HG02870 (cell line): ENCODE results near the gene AHCYL2.
"Not testable (repeated sequence)": the region's sequence is repeated elsewhere in the genome, so short reads cannot be mapped to it uniquely, and the experiment has no call there.

Experiments used
- ATAC-seq: cut with Tn5 transposase; IDR thresholded peaks from one replicate; pipeline ENCODE4 v1.9.1; 2021; ENCODE audit warnings: mild to moderate bottlenecking, moderate library complexity; ENCODE audit not compliant: unreplicated experiment

AHCYL2 gene

DNA sequence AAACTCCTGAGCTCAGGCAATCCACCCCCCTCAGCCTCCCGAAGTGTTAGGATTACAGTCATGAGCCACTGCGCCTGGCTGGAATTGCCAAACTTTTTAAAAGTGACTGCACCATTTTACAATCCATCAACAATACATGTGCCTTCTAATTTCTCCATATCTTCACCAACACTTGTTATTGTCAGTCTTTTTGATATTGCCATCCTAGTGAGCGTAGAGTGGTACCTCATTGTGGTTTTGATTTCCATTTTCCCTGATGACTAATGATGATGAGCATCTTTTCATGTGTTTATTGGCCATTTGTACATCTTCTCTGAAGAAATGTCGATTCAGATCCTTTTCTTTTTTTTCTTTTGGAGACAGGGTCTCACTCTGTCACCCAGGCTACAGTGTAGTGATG, 187.7 kb downstream of the AHCYL2 start:
- no peak for ATAC-seq

DNA sequence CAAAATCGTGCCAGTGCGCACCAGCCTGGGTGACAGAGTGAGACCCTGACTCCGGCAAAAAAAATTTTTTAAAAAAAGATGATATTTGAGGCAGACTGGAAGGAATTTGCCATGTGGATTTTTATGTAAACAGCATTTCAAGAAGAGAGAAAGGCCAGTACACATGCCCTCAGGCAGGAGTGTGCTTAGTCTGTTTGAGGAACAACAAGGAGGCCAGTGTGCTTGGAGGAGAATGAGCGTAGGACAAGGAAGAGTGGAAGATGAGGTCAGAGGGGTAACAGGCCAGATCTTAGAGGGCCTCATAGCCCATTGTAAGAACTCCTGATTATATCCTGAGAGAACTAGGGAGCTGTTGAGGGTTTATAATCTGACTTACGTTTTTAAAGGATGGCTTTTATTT, 192.2 kb downstream of the AHCYL2 start:
- ATAC-seq, result no peak

DNA sequence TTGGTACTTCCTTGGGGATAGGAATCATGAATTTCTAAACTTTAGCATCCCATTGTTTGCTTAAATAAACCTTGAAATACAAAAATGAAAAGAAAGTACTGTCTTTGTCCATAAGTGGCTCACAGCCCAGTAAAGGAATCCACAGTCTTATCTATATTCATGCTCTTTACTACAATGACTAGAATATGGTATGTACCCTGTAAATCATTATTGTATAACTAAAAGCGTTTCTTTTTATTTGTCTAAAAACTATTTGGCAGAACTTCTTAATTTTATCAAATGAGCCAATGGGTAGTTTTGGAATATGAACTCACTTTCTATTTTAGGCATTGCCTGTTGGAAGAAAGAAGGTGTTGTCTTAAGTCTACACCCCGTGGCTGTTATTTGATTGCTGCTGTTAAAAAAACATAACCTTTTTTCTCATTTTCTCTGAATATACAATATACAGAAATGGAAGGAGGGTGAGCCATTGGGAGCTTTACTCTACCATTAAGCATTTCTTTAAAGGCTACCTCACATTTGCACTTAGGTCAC, 197.0 kb downstream of the AHCYL2 start:
- no peak for ATAC-seq

DNA sequence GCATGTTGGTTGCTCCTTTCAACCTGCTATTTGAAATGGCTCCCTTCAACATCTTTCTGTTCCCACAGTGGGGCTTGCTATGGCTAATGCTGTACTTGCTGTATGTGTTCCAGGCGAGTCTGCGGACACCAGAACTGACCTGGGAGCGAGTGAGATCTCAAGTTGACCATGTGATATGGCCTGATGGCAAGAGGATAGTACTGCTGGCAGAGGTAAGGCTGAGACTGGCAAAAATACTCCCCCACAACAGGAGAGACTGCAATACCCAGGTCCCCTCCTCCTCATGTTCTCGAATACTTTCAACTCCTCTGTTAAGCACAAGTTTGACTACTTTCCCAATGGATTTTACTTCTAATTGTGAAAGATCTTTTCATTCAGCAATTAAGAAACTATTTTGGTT, 197.9 kb downstream of the AHCYL2 start:
- no peak for ATAC-seq

DNA sequence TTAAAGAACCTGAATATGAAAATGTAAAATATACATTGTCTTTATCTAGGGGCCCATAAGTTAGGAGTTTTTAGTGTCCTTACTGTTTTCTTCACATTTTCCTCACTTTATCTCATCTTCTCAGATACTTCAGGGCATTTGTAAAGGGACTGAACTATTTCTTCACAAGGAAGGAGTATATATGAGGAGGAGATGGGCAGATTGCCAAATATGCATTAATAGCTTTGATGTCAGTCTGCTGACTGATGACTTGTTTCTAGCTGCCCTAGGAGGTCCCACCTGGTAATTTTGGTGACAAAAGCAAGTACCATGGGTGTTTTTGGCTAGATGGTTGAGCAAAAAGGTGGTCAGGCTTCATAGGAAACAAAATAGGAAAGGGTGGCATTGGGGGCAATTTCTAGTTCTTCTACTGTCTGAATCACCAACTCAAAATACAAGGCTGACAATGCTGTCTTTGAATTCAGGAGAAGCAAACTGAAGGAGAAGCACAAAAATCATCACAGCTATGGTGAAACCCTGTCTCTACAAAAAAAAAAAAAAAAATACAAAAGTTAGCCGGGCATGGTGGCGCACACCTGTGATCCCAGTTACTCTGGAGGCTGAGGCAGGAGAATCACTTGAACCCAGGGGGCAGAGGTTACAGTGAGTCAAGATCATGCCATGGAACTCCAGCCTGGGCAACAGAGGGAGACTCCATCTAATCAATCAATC, 199.0 kb downstream of the AHCYL2 start:
- no peak for ATAC-seq

DNA sequence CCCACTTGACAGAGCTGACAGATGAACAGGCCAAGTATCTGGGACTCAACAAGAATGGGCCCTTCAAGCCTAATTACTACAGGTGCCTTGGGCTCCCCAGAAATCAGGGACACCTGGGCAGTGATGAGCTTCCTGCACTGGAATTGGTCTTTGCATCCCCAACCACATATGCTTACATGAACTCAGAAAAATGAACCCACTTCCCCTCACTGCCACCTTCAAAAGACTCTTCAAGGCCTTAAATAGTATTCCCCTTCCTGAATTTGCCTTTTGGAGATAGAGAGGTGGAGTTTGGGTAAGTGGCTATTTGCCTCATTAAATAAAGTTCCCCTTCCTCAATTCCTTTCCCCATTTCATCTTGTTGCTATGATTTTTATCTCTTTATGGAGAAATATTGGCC, 201.7 kb downstream of the AHCYL2 start:
- ATAC-seq, result no peak

DNA sequence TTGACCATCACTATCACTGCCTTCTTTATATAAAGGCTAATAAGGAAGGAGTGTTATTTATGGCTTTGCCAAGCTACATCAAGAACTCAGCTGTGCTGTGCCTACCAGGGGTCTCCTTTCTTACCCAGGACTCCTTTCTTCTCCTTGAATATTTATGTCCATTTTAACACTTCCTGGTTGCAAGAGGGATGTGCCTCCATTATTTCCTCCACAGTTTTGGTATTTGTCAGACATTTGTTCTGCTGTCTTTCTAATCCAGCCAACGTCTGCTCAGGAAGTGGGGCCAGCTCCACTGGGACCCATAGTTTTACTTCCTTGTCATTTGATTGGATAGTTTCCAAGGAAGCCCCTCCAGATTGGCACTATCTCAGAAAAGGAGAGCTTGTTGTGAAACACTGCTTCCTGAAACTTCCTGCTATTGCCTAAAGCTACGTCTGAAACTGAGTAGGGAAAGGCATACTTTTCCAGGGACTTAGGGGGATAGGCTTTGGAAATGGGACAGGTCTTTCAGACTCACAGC, 202.8 kb downstream of the AHCYL2 start:
- no peak for ATAC-seq

DNA sequence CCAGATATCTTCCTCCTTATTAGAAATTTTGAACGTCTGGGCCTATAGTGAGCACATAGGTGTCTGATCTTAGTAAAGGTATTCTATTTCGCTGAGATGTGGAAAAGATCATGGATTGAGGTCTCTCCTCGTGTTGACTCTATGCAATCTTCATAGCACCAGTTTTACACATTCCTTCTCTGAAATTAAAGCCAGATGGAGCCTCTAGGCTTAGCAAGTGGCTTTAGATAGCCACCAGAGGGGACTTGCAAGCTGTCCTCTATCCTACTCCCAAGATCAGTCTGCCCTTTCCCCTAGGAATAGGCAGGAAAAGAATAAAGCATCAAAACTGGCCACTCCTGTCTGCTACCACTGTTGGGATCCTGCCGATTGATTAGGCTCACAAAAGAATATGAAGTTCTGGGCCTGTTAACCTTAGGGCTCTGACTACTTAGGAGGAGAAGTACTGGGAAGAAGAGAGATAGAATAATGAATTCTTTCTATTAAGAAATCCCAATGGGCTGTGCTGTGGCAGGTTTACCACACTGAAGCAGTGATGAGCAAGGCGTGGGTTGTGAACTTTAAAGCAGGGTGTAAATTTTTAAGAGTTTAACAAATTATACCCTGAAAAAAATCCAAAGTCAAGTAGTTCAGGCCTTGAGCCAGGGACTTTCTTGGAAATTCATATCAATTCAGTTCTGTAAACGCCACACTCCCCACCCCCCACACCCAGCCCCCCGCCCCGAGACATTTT, 207.2 kb downstream of the AHCYL2 start:
- no peak for ATAC-seq

DNA sequence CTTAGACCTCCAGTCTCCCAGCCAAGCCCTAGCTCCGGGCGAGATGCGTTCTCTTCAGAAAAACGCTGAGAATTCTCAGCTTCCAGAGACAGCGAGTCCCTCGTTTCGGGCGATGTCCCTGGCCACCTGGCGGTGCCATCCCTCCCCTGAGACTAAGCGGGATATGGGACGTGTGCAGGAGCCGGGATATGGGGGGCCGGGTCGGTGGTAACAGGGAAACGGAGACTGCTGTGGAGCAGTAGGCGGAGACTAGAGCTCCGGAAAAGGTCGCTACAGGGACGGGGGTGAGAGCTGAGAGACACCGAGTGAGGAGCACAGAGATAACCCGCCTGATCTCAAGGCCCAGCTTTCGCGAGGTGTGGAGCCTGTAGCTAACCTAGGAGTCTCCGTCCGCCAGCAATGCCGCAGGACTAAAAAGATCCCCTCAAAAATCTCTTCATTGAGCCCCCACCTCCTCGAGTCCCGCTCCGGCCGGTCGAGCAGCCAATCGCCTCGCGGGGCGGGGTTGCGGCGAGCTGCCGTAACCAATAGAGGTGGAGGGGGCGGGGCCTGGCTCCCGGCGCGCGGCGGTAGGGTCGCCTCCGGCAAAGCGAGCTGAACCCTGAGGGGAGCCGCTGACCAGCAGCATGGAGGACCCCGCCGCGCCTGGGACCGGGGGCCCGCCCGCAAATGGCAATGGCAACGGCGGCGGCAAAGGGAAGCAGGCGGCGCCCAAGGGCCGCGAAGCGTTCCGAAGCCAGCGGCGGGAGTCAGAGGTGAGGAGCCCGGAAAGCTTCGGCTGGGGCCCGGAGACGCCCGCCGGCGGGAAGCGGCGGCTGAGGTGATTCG, 209.2 kb downstream of the AHCYL2 start, which contains the start of gene STRIP2:
STRIP2 (plus strand) TSS at position 586 of the 828 bp plus-strand sequence; CDS start at position 627, 41 bp downstream.
- ATAC-seq, result peak; percentile 94

DNA sequence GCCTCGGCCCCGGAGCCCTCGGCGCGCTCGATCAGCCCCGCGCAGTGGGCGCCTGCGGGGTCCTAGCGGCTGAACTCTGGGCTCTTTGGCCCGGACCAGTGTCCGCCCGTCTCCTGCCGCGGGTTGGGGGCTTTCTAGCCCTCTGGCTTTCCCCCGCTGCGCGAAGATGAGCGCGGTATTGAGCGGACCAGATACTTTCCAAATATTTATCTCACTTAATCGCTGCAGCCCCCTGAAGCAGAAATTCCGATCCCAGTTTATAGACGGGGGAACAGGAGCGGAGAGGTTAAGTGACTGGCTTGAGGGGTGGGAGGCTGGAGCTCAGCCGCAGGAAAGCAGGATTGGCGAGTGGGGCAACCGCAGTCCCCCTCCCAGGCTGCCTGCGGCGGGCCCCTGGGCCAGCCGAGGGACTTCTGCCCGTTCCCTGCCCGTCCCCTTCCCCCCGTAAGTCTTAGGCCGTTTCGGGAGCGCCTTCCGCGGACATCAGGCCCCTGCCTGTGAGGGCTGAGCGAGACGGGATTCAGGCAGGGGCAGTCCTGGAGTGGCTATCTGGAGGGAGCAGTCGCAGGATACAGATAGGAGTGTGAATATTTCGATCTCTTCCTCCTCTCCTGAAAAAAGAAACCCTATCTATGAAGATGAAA, 210.0 kb downstream of the AHCYL2 start:
- no peak for ATAC-seq

DNA sequence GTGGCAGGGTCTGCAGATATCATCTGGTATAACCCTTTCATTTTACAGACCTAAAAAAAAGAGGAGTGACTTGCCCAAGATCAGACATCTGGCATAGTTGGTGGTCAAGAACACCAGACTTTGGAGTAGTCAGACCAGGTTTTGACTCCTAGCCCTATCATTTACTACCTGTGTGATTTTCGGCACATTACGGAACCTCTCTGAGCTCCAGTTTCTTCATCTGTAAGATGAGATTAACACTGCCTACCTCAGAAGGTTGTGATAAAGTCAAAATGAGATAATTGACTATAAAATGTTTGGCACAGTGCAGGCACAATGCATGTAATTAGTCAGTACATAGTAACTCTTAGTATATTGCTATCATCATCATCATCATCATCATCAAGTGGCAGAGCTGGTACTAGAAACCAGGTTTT, 210.6 kb downstream of the AHCYL2 start:
- ATAC-seq, result no peak

DNA sequence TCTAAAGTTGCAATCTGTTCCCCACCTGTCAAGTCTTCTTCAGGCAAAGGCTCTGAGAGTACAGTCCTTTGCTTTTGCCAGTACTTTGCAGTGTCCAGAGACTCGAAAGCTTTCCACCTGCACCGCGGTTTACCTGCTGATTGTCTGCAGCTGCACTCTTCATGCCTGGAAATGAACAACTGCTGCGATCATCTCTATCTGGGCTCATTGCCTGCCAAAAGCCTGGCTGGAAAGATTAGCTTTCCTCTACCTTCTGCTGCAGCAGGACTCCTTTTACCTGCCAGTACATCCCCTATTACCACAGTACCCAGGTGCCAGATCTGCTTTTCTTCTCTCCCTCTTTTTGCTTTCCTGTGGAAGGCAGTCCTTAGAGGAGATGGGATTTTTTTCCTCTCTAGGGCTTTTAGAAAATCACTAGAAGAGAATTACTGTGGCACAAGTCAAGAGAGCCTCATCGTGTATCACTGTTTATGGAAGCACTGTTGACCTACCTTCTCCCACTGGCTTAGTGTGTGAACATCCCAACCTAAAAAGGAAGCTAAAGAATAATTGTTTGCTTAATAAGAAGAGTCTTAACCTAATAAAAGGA, 211.6 kb downstream of the AHCYL2 start:
- ATAC-seq, result no peak

DNA sequence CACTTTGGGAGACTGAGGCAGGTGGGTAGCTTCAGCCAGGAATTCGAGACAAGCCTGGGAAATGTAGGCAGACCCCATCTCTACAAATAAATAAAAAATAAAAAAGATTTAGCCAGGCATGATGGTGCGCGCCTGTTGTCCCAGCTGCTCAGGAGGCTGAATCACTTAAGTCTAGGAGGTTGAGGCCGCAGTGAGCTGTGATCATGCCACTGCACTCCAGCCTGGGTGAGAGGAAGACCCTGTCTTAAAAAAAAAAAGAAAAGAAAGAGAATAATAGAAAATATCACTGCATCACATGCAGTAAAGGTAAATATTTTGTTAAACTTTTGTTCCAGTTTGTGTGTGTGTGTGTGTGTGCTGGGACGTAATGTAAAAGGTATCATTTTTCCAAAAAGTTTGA, 212.4 kb downstream of the AHCYL2 start:
- no peak for ATAC-seq

DNA sequence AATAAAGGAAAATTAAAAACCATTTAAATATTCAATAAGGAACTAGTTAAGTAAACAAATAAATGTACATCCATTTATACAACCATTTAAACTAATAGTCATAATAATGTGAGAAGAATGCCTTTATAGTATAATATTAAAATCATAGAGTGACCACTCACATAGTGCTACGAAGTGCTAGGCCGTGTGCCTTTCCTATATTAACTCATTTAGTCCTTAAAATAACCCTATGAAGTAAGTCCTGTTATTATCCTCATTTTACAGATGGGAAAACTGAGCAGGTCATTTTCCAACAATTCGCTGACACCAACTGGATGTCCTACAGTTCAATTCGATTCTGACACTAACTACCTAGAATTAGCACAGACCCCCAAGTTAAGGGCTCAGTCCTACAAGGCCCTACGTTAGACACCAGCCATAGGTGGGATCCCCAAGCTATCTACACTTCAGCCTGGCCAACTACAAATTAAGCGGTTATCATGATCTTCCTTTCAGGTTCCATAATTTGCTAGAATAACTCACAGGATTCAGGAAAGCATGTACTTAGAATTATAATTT, 213.5 kb downstream of the AHCYL2 start:
- ATAC-seq, result no peak

DNA sequence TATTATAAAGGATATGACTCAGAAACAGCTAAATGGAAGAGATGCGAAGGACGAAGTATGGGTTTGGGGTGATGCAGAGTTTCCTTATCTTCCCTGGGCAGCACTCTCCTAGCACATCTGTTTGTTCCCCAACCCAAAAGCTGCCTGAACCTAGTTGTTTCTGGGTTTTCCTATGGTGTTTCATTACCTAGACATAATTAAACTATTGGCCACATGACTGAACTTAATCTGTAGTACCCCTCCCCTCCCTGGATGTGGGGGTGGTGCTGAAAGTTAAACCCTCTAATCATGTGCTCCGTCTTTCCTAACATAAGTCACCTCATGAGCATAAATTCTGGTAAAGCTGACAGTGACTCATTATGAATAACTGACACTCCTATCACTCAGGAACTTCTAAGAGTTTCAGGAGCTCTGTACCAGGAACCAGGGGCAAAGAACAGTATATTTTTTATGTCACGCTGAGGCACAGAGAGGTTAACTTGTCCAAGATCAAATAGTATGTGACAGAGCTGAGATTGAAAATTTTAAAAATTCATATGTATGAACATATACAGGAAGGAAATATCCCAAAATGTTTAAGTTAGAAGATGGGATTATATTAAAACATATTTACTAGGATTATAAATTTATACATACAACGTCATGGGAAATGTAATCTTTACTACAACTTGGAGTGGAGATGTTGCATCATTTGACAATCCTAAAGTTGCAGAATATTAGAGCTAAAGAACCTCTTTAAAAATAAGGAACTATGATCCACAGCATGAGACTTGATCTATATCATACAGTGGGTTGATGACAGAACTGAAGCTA, 214.2 kb downstream of the AHCYL2 start:
- no peak for ATAC-seq

DNA sequence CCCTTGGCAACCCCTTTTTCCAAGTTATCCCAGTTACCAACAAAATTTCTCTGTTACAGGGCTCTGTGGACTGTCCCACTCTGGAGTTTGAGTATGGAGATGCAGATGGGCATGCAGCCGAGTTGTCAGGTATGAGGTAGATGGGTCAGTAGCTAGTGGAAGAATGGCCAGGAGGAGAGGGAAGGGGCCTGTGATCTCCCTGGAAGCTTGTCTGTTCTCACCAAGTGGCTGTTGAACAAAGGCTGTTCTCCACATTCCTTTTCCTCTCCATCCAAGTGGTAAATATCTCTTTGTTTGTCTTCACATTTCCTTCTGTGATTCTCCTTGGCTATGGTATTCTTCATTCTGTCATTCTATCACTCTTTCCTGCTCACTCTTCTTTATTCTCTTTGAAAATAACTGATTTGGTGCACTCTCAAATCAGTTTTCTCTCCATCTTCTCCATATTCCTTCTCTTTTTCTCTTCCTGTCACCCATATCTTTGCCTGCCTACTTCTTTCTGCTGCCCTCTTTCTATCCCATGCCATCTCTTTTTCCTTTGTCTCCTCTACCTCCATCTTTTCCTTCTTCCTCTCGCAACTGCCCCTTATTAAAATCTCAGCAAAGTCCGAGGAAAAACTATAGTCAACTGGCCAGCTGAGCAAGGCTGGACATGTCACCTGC, 215.3 kb downstream of the AHCYL2 start:
- ATAC-seq, result no peak

DNA sequence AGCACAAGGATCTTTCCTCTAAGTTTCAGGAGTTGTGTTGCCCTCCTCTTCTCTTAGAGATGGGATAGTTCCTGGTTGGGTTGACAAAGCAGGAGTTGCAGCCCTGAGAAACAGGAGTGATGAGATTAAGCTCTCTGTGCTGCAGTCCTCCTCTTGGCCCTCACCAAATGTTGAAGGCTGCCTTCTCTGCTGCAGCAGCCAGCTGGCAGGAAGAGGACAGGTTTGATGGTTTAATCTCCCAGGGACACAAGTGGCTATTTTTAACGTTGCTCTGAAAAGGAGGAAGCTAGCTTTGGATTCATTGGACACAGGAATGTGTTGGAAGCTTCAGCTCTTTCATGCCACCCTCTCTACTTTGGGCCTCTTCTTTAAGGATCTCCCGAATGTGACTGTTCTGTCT, 218.8 kb downstream of the AHCYL2 start:
- no peak for ATAC-seq

DNA sequence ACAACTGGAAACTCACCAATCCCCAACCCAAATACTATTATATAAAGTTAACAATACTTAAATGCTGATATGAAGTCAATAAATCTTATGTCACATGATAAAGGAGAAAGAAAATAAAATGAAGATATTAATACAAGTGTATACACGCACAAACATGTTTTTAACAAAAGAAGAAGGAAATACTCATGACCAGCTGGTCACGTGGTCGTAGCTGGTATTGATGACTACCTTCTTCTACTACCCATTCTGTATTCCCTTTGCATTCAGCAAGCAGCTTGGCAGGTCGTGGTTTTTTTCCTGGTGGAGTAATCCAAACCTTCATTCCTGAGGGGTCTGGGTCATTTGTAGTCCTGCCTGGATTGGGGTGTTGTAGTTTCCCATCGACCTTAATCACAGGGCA, 219.9 kb downstream of the AHCYL2 start:
- not testable (repeated sequence) for ATAC-seq
